Fibroblast of skin of back (primary cell): ENCODE measurements around the gene ZNF346. TPM values are rescaled to one million over a fixed set of nuclear protein-coding genes. Genes with fewer than 3 reads are reported as not detected.
A peak's percentile ranks its signal among the peaks of the same experiment; 100 is the strongest.
"Not testable (repeated sequence)": the region's sequence is repeated elsewhere in the genome, so short reads cannot be mapped to it uniquely, and the experiment has no call there.

Experiments used
- DNase-seq: peaks from one replicate; pipeline ENCODE4 v3.0.0-alpha.2; 2013
- polyA plus RNA-seq, 2 experiments: library from polyadenylated mRNA; unstranded; fragments of 120-200 nt; gene quantifications; one replicate each; pipeline ENCODE4 v1.2.1, GENCODE V29; 2013; ENCODE audit not compliant: insufficient read length in 2 of 2

ZNF346 gene
- 10.9 TPM for polyA plus RNA-seq (2013, experiment 1 of 2; ENCODE audit: insufficient read length)
- 8.7 TPM for polyA plus RNA-seq (2013, experiment 2 of 2; ENCODE audit: insufficient read length)

DNA sequence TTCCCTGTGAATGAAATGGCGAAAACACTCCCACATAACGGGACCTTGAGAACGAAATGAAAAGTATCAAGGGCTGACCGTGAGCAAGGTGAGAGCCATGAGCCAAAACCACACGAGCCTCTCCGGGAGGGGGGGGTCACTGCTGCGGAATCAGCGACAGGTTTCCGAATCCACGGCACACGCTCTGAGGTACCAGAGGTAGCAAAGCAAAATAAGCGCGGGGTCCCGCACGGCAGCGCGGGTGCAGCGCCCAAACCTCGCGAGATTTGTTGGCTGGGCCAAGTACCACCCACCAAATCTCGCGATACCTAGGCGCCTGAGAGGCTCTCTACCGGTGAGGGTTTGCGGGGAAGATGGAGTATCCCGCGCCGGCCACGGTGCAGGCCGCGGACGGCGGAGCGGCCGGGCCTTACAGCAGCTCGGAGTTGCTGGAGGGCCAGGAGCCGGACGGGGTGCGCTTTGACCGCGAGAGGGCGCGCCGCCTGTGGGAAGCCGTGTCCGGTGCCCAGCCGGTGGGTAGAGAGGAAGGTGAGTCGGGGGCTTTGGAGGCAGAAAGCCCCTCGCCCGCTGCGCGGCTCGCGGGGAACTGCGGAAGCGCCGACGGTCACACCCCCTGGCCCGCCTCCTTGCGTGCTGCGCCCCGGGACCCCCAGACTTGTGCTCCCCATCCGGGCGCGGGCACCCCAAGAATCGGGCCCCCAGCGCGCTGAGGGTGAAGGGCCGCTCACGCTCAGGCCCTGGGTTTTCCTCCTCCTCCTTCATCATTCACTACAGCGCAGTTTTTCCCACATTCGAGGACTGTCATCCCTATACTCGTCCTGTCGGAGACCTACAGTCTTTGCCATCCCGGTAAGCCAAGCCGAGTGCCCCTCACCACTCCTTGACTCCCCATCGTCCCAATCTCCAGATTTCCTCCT is at the start of gene ZNF346:
Gene ZNF346, plus strand, starts transcription at position 311 of the 917 bp plus-strand sequence. Its CDS starts 43 bp downstream, at position 354.
- peak; percentile 92 for DNase-seq

DNA sequence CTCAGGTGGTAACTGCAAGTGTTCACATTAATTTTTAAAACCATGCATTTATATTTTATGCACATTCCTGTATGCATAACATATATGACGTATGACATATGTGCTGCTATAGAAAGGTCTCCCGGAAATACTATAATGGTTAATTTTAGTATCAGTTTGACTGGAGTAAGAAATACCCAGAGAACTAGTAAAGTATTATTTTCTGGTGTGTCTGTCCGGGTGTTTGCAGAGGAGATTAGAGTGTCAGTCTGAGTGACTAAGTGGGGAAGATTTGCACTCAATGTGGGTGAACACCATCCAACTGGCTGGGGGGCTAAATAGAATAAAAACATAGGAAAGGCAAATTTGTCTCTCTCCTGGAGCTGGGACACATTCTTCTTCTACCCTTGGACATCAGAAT is 42.8 kb upstream of the ZNF346 start:
- DNase-seq: no peak

- DNase-seq: no peak
Measured at GRCh38 chr5:176980818-176981217, 41.7 kb upstream of the ZNF346 start.

DNA sequence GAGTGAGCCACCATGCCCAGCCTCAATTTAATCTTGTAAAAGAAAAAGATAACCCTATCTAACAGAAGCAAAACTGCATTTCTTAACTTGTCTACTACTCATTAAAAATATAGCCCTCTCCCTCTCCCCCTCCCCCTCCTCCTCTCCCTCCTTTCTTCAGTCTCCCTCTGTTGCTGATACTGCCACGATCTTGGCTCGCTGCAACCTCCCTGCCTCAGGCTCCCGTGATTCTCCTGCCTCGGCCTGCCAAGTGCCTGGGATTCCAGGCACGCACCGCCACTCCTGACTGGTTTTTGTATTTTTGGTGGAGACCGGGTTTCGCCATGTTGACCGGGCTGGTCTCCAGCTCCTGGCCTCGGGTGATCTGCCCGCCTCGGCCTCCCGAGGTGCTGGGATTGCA is 39.4 kb upstream of the ZNF346 start:
- not testable (repeated sequence) for DNase-seq

GRCh38 chr5:176983593-176983992 is 38.9 kb upstream of the ZNF346 start:
- not testable (repeated sequence) for DNase-seq

DNA sequence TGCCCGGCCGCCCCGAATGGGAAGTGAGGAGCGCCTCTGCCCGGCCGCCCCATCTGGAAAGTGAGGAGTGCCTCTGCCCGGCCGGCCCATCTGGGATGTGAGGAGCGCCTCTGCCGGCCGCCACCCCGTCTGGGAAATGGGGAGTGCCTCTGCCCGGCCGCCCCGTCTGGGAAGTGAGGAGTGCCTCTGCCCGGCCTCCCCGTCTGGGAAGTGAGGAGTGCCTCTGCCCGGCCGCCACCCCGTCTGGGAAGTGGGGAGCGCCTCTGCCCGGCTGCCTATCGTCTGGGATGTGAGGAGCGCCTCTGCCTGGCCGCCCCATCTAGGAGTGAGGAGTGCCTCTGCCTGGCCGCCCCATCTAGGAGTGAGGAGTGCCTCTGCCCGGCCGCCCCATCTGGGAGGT is 38.3 kb upstream of the ZNF346 start:
- not testable (repeated sequence) for DNase-seq

- no peak for DNase-seq
Measured at GRCh38 chr5:176985516-176985915, 37.0 kb upstream of the ZNF346 start.

GRCh38 chr5:176986280-176986679 is 36.2 kb upstream of the ZNF346 start:
- no peak for DNase-seq

GRCh38 chr5:176987583-176987982 is 34.9 kb upstream of the ZNF346 start:
- DNase-seq: no peak

DNA sequence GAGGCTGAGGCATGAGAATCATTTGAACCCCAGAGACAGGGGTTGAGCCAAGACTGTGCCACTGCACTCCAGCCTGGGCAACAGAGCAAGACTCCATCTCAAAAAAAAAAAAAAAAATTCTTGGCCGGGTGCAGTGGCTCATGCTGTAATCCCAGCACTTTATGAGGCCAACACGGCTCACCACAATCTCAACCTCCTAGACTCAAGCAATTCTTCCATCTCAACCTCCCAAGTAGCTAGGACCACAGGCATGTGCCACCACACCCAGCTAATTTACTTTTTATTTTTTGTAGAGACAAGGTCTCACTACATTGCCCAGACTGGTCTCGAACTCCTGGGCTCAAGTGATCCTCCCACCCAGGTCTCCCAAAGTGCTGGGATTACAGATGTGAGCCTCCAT is 29.4 kb upstream of the ZNF346 start:
- peak; percentile 20 for DNase-seq

DNA sequence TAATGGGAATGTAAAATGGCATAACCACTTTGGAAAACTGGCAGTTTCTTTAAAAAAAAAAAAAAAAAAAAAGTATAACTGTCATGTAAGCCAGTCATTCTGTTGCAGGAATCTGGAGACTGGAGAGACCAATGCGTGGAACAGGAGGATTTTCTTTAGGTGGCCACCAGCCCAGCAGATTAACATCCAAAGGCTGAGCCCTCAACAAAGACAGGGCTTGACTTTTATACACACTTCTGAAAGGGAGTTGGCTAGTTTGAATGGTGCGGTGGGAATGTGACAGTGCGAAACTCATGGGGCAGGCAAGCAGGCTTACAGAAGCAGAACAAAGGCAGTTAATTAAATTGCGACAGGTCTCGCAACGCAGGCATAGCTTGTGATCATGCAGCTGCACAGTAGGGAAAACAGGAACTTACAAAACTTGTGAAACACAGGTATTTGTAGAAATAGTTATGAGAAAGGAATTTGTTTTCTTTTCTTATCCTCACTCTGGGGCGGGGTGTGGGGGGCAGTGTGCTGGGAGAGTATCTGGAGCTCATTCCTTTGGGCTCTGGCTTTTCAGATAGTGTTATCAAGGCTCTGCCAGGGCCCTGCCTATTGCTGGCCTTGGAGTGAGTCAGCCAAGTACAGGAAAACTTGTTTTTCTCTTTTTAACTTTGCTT is 27.9 kb upstream of the ZNF346 start:
- peak; percentile 35 for DNase-seq

DNA sequence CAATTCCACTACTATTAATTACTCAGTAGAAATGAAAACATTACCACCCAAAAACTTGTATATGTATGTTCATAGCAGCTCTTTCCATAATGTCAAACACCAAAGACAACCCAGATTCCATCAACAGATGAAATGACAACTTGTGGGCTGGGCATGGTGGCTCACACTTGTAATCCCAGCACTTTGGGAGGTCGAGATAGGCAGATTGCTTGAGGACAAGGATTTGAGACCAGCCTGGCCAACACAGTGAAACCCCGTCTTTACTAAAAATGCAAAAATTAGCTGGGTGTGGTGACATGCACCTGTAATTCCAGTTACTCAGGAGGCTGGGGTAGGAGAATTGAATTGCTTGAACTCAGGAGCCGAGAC is 27.4 kb upstream of the ZNF346 start:
- DNase-seq: no peak

DNA sequence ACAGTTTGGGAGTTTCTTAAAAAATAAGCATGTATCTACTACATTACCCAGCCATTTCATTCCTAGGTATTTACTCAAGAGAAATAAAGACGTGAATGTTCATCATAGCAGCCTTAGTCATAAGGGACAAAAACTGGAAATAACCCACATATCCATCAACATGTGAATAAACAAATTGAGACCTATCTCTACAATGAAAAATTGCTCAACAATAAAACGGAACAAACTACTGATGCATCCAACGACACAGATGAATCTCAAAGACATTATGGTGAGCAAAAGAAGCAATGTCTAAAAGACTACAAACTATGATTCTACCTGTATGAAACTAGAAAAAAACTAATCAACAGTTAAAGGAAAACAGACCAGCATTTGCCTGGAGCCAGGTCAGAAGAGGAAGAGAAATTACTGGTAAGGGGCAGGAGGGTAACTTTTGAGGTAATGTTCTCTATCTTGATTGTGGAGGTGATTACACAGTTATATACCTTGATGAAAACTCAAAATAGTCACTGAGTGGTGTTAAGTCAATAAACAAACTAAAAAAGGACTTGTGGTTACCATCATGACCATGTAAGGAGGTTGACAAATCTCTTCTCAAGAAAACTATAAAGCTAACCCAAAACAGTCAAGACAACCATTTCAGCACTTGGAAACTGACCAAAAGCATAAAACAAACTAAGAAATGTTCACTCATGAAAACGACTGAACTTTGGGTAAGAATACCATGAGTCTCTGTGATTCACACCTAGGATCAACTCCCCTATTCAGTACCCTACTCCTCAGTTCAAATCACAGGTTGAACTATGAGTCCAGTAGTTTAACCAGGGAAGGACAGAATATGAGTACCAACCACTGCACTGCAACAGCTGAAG is 26.4 kb upstream of the ZNF346 start:
- peak; percentile 46 for DNase-seq

- DNase-seq: no peak
Measured at GRCh38 chr5:176996780-176997179, 25.7 kb upstream of the ZNF346 start.

- no peak for DNase-seq
Measured at GRCh38 chr5:176998828-176999227, 23.7 kb upstream of the ZNF346 start.

- DNase-seq: not testable (repeated sequence)
Measured at GRCh38 chr5:176999526-176999925, 23.0 kb upstream of the ZNF346 start.

DNA sequence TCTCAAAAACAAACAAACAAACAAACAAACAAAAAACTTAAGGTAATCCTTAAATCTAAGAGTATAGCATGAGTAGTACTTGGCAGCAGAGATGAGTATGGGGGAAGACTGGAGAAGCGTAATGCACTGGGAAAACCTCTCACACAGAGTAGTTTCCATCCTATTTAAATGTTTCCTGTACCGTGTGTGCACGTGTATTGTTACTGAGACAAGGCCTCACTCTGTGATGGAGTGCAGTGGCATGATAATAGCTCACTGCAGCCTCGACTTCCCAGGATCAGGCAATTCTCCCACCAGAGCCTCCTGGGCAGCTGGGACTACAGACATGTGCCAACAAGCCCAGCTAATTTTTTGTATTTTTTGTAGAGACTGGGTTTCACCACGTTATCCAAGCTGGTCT is 18.8 kb upstream of the ZNF346 start:
- DNase-seq: no peak

- no peak for DNase-seq
Measured at GRCh38 chr5:177004961-177005360, 17.5 kb upstream of the ZNF346 start.

DNA sequence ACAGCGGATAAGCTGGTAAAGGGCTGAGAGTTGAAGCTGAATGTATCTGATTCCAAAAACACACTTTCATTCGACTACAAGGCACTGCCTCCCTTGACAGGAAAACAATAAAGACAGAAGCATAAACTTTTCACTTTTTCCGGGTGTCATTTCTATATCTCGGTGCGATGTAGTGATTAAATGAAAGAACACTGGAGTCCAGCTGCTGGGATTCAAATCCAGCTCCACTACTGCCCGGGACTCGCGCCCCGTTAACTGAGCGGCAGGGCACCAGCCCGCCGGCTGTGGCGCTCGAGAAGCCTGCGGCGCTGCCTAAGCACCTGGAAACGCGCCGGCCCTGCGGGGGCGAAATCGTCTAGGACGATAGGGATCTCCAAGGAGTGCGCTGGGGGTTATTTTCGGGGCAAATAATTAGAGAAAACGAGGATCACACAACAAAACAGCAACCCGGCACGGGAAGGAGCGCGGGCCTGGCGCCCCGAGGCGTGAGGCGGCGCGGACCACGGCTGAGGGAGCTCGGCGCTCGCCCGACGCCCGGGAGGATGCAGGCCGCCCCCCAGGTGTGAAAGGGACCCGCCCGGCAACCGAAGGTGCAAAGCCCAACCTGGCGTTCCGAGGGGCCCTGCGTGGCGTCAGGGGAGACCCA is 16.8 kb upstream of the ZNF346 start:
- DNase-seq: peak; percentile 70

DNA sequence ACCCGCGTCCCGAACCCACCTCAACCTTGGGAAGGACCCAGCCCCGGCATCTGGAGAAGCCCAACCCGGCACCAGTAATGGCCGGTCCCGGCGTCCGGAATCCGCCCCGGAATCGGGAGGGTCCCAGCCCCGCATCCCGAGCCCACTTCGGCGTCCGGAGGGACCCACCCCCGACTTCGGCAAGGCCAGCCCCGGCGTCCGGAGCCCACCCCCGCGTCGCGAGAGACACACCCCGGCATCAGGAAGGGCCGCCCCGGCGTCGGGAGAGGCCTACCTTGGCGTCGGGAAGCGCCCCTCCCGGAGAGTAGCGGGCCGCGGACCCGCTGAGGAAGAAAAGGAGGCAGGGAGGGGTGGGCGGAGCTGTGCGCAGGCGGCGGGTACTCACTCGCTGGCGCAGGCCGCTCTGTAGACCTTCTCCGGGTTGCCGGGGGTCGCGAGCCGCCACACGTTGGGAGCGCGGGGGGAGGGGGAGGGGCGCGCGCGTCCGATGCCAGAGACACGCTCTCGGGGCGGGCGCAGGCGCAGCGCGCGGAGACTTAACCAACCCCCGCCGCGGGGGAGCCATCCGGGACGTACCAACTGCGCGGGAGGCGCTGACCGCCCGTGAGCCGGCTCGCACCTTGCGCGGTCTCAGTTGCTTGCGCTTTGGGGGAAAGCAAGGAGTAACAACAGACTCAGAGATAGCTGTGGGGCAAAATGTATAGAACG is 16.1 kb upstream of the ZNF346 start, which contains the start of gene UIMC1:
Gene UIMC1, minus strand, starts transcription at position 515 of the 708 bp plus-strand sequence. CDS start 24,164 bp downstream, outside the sequence.
- peak; percentile 90 for DNase-seq

DNA sequence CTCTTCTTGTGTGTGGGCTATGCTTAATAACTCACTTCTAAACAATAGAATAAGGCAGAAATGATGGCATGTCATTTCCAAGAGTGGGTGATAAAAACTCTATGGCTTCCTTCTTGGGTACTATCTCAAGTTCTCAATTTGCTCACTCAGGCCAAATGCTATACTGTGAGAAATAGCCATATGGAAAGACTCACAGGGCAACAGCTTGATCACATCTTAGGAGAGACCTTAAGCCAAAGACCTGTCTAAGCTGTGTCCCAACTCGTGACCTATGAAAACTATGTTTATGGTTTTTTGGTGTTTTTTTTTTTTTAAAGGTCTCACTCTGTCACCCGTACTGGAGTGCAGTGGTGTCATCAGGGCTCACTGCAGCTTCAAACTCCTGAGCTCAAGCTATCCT is 13.8 kb upstream of the ZNF346 start:
- DNase-seq: no peak
